Liver (tissue), 9 donors: ENCODE data around the gene THOP1. TPM values are rescaled to one million over a fixed set of nuclear protein-coding genes. Genes with fewer than 3 reads are reported as not detected.

Experiments
- DNase-seq: peaks from one replicate; pipeline ENCODE4 v3.0.0-alpha.2; 2017; ENCODE audit warnings: low spot score
- H3K27ac ChIP-seq, 2 donors: one replicate each; pipeline ENCODE4 v1.7.0; 2013; ENCODE audit warnings: inconsistent platforms in 2 of 2, low read length in 2 of 2, control low read depth in 1 of 2, low read depth in 1 of 2, mild to moderate bottlenecking in 1 of 2
- H3K27me3 ChIP-seq, 4 donors: one replicate each; pipeline versions ENCODE4 v1.6.1 to v1.7.0; 2013; ENCODE audit warnings: low read length in 3 of 4, inconsistent platforms in 1 of 4, mild to moderate bottlenecking in 1 of 4, moderate library complexity in 1 of 4; ENCODE audit not compliant: control insufficient read depth in 4 of 4, insufficient read depth in 4 of 4
- H3K36me3 ChIP-seq, 4 donors: one replicate each; pipeline versions ENCODE4 v1.6.1 to v1.7.0; 2013; ENCODE audit warnings: low read length in 3 of 4, mild to moderate bottlenecking in 3 of 4, low read depth in 1 of 4, moderate library complexity in 1 of 4; ENCODE audit not compliant: control insufficient read depth in 4 of 4, insufficient read depth in 3 of 4
- H3K4me1 ChIP-seq, 4 donors: one replicate each; pipeline versions ENCODE4 v1.6.1 to v1.7.0; 2013; ENCODE audit warnings: low read length in 3 of 4, mild to moderate bottlenecking in 3 of 4, moderate library complexity in 1 of 4; ENCODE audit not compliant: control insufficient read depth in 4 of 4, insufficient read depth in 4 of 4
- H3K4me3 ChIP-seq, 3 donors: one replicate each; pipeline versions ENCODE4 v1.6.1 to v1.7.0; 2013; ENCODE audit warnings: low read length in 3 of 3, control low read depth in 1 of 3, low read depth in 1 of 3, mild to moderate bottlenecking in 1 of 3
- H3K9ac ChIP-seq, 2 donors: one replicate each; pipeline ENCODE4 v1.7.0; 2013; ENCODE audit warnings: low read length in 2 of 2, mild to moderate bottlenecking in 2 of 2, moderate library complexity in 2 of 2, control low read depth in 1 of 2, low read depth in 1 of 2
- H3K9me3 ChIP-seq, 4 donors: one replicate each; pipeline versions ENCODE4 v1.6.1 to v1.7.0; 2013; ENCODE audit warnings: low read length in 3 of 4; ENCODE audit not compliant: control insufficient read depth in 4 of 4
- ATF3 ChIP-seq: IDR thresholded peaks from 2 replicates; pipeline ENCODE4 v1.6.1; 2016; ENCODE audit warnings: antibody characterized with exemption
- EGR1 ChIP-seq, 2 donors: IDR thresholded peaks; 2 replicates each; pipeline ENCODE4 v1.6.1; 2016 to 2018; ENCODE audit warnings: antibody characterized with exemption in 2 of 2, low read depth in 2 of 2
- FOXA1 ChIP-seq: IDR thresholded peaks from 2 replicates; pipeline ENCODE4 v1.6.1; 2016; ENCODE audit warnings: antibody characterized with exemption
- GABPA ChIP-seq, 2 donors: IDR thresholded peaks in 1 of 2; conservative IDR thresholded peaks in 1 of 2; 2 replicates each; pipeline ENCODE4 v1.6.1; 2016; ENCODE audit warnings: antibody characterized with exemption in 2 of 2, mild to moderate bottlenecking in 1 of 2, moderate library complexity in 1 of 2
- HNF4A ChIP-seq, 2 donors: conservative IDR thresholded peaks; 2 replicates each; pipeline ENCODE4 v1.6.1; 2016; ENCODE audit warnings: antibody characterized with exemption in 2 of 2, mild to moderate bottlenecking in 2 of 2
- HNF4G ChIP-seq: IDR thresholded peaks from 2 replicates; pipeline ENCODE4 v1.6.1; 2016; ENCODE audit warnings: antibody characterized with exemption
- JUND ChIP-seq, 2 donors: IDR thresholded peaks; 2 replicates each; pipeline ENCODE4 v1.6.1; 2016; ENCODE audit warnings: antibody characterized with exemption in 2 of 2
- MAX ChIP-seq: IDR thresholded peaks from 2 replicates; pipeline ENCODE4 v1.6.1; 2016; ENCODE audit warnings: antibody characterized with exemption
- NR2F2 ChIP-seq: IDR thresholded peaks from 2 replicates; pipeline ENCODE4 v1.6.1; 2016; ENCODE audit warnings: antibody characterized with exemption
- RAD21 ChIP-seq, 2 donors: IDR thresholded peaks; 2 replicates each; pipeline ENCODE4 v1.6.1; 2016; ENCODE audit warnings: antibody characterized with exemption in 2 of 2, mild to moderate bottlenecking in 2 of 2
- REST ChIP-seq: IDR thresholded peaks from 2 replicates; pipeline ENCODE4 v1.6.1; 2016; ENCODE audit warnings: antibody characterized with exemption, mild to moderate bottlenecking
- RXRA ChIP-seq, 2 donors: IDR thresholded peaks; 2 replicates each; pipeline ENCODE4 v1.6.1; 2017 to 2018; ENCODE audit warnings: antibody characterized with exemption in 2 of 2, mild to moderate bottlenecking in 1 of 2
- SP1 ChIP-seq: IDR thresholded peaks from 2 replicates; pipeline ENCODE4 v1.6.1; 2018; ENCODE audit warnings: antibody characterized with exemption, mild to moderate bottlenecking
- TAF1 ChIP-seq: conservative IDR thresholded peaks from 2 replicates; pipeline ENCODE4 v1.6.1; 2016; ENCODE audit warnings: antibody characterized with exemption, mild to moderate bottlenecking
- YY1 ChIP-seq: IDR thresholded peaks from 2 replicates; pipeline ENCODE4 v1.6.1; 2016; ENCODE audit warnings: antibody characterized with exemption, mild to moderate bottlenecking
- ZBTB33 ChIP-seq: IDR thresholded peaks from 2 replicates; pipeline ENCODE4 v1.6.1; 2016; ENCODE audit warnings: antibody characterized with exemption
- WGBS: extraction: QIAGEN DNeasy Blood & Tissue Kit; methylation state at CpG from one replicate; pipeline ENCODE4 v1.1.7; 2013; 5-methylcytosine and 5-hydroxymethylcytosine counted together
- polyA plus RNA-seq, 2 donors: library from polyadenylated mRNA; stranded (reverse) in 1 of 2; unstranded in 1 of 2; fragments of 200-250 nt in 1 of 2; fragments of >200 nt in 1 of 2; fragmentation: Nextera tagmentation in 1 of 2; extraction: Ambion mirVana in 1 of 2; gene quantifications; one replicate each; pipeline versions ENCODE4 v1.2.1 to v1.2.3, GENCODE V29; 2013 to 2015
- total RNA-seq, 2 donors: library from RNA; depleted of rRNA; stranded (reverse); fragments of >200 nt; gene quantifications; one replicate each; pipeline ENCODE4 v1.2.3, GENCODE V29; 2014
- donor health status: healthy.
- donor health status: healthy.
- donor health status: healthy.
- donor health status: healthy.
- donor health status: healthy.

THOP1 gene
- total and polyA plus RNA-seq, 4 donors = 39.1 to 56.2 (median 44.7) TPM

GRCh38 chr19:2827840-2828489 lies 42.7 kb downstream of the THOP1 start:
- H3K27me3 ChIP-seq = no peaks in the 10 kb centered on the region
- 96% methylated on average over 13 of the region's 13 CpGs for WGBS
- H3K4me3 ChIP-seq = peak overlapping the region in 2 of 3 donors; percentile 8 to 26
- H3K9ac ChIP-seq = no peak overlapping the region
- TF ChIP-seq ATF3 = no peak
- no peak for TF ChIP-seq SP1
- H3K36me3 ChIP-seq = peaks cover 0 to 39% (median 28%) of the 10 kb centered on the region in 4 donors
- DNase-seq = no peak
- H3K27ac ChIP-seq = no peak overlapping the region
- no peaks in the 10 kb centered on the region for H3K4me1 ChIP-seq
- peaks cover 10 to 37% (median 28%) of the 10 kb centered on the region in 4 donors for H3K9me3 ChIP-seq

- Histone ChIP-seq H3K9ac (no peak overlapping the region), H3K4me1 (no peaks in the 10 kb centered on the region), H3K27me3 (no peaks in the 10 kb centered on the region), H3K27ac (no peak overlapping the region), H3K9me3 (peaks cover 35 to 68% (median 43%) of the 10 kb centered on the region in 4 donors), H3K4me3 (peak overlapping the region in 2 of 3 donors; percentile 58 to 60), H3K36me3 (peaks cover 6 to 38% (median 27%) of the 10 kb centered on the region in 4 donors)
- no peak for DNase-seq
- WGBS = 97% methylated on average over 19 of the region's 19 CpGs
- TF ChIP-seq HNF4G = no peak
- no peak for TF ChIP-seq YY1
- TF ChIP-seq FOXA1 = no peak
- TF ChIP-seq REST = no peak
- no peak for TF ChIP-seq ATF3
- no peak for TF ChIP-seq GABPA (IDR thresholded peaks at IDR 0.05 in 1 of 2, conservative IDR thresholded peaks at IDR 0.05 in 1 of 2)
- no peak for TF ChIP-seq EGR1 (IDR thresholded peaks at IDR 0.05; ENCODE audit: low read depth in 2 of 2)
- TF ChIP-seq SP1 = no peak
- TF ChIP-seq TAF1 = no peak
- no peak for TF ChIP-seq MAX
- TF ChIP-seq ZBTB33 = no peak
- TF ChIP-seq RXRA (IDR thresholded peaks at IDR 0.05) = no peak
- no peak for TF ChIP-seq RAD21 (IDR thresholded peaks at IDR 0.05)
- TF ChIP-seq HNF4A (conservative IDR thresholded peaks at IDR 0.05) = no peak
- no peak for TF ChIP-seq NR2F2
- TF ChIP-seq JUND (IDR thresholded peaks at IDR 0.05) = no peak
These were observed 49.1 kb downstream of the THOP1 start for GRCh38 chr19:2834294-2834871.
